Activated CD4-positive, alpha-beta T cell treated with anti-CD3 and anti-CD28 coated beads, Interleukin-2, amount 10 ng/mL, durations not matched to agents 7 days and 5 days (primary cell): ENCODE results near the gene SHTN1. TPM values are rescaled to one million over a fixed set of nuclear protein-coding genes. Genes with fewer than 3 reads are reported as not detected.

Experiments
- CTCF ChIA-PET: fragments of 350-600 bp; sonication (Branson Sonifier 250); formaldehyde crosslinking; loops from one replicate; lab custom pipeline; 2021; ENCODE audit warnings: antibody characterized with exemption; lab: Charles Lee
- POLR2A ChIA-PET: fragments of 350-600 bp; sonication (Branson Sonifier 250); formaldehyde crosslinking; loops from one replicate; lab custom pipeline; 2021; ENCODE audit warnings: antibody characterized with exemption; lab: Charles Lee
- DNase-seq: peaks from one replicate; pipeline ENCODE4 v3.0.0-alpha.2; 2020
- H3K27ac Mint-ChIP-seq: one replicate; pipeline ENCODE4 v1.8.0; 2021; ENCODE audit warnings: mild to moderate bottlenecking, moderate library complexity, mixed read lengths
- H3K27me3 Mint-ChIP-seq: one replicate; pipeline ENCODE4 v1.8.0; 2021; ENCODE audit warnings: mixed read lengths
- H3K36me3 Mint-ChIP-seq: one replicate; pipeline ENCODE4 v1.8.0; 2021; ENCODE audit warnings: low read depth, mixed read lengths
- H3K4me1 Mint-ChIP-seq: one replicate; pipeline ENCODE4 v1.8.0; 2021; ENCODE audit warnings: mixed read lengths
- H3K4me3 Mint-ChIP-seq: one replicate; pipeline ENCODE4 v1.8.0; 2021; ENCODE audit warnings: mild to moderate bottlenecking, moderate library complexity, mixed read lengths
- H3K9me3 Mint-ChIP-seq: one replicate; pipeline ENCODE4 v1.8.0; 2021; ENCODE audit warnings: mixed read lengths
- total RNA-seq, 2 experiments: library from RNA; stranded (reverse); gene quantifications; one replicate each; pipeline ENCODE4 v1.2.3, GENCODE V29; 2021

The SHTN1 gene
- total RNA-seq, 2 experiments from 2014 or later, result 0.40 to 0.45 TPM

DNA sequence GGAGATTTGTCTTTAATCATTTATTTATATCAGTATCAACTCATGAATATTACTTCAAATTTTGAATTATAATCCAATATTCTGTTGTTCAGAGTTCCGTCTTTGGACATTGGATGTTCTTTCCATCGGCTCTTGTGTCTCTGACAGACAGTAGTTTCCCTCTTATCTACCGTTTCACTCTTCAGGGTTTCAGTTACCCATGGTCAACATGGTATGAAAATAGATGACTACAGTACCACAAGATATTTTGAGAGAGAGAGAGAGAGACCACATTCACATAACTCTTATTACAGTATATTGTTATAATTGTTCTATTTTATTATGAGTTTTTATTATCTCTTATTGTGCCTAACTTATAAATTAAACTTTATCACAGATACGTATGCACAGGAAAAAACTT is 6.8 kb downstream of the SHTN1 start:
- Mint-ChIP-seq H3K9me3 (no peaks in the 10 kb centered on the region), H3K27ac (no peak overlapping the region), H3K27me3 (peaks cover 13% of the 10 kb centered on the region), H3K36me3 (no peaks in the 10 kb centered on the region), H3K4me1 (no peaks in the 10 kb centered on the region), H3K4me3 (no peak overlapping the region)
- ChIA-PET POLR2A (no interaction called here), CTCF (no interaction called here)
- DNase-seq, result no peak

DNA sequence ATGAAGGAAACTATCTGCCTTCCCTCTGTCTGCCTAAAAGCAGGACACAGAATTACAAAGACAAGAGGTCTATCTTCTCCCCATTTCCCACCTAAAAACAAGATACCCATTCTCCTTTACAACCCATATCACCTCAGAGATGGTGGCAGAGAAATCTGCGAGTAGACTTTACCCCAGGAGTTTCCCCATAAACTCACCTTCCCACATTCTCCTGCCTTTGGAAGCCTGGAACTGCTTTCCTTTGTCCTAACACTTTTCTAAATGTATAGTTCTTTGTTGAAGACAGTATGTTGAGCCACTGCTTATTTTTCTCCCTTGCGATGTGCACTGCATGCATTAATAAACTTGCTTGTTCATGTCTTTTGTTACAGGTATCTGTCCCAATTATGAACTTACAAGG is 8.0 kb downstream of the SHTN1 start:
- H3K36me3 Mint-ChIP-seq, result no peaks in the 10 kb centered on the region
- no peak overlapping the region for H3K4me3 Mint-ChIP-seq
- no peaks in the 10 kb centered on the region for H3K9me3 Mint-ChIP-seq
- peaks cover 10% of the 10 kb centered on the region for H3K27me3 Mint-ChIP-seq
- no peak for DNase-seq
- ChIA-PET CTCF (no interaction called here), POLR2A (no interaction called here)
- H3K27ac Mint-ChIP-seq, result no peak overlapping the region
- no peaks in the 10 kb centered on the region for H3K4me1 Mint-ChIP-seq

DNA sequence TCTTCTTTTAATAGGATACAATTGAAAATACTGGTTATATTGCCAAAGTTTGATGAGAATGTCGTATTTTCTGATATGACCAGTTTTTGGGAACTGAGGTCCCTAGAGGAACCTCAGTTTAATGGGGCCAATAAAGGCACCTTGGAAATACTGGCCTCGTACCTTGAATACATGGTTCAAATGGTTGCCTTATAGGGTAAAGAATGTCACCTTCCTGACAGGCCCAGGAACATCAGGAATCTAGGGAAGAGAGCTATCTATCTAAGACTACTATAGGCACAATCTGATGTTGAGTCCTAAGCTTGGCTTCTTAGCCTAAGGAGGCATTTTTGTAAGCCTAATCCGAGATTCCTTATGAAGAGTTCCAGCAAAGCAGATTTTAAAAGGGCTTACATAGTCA is 9.3 kb downstream of the SHTN1 start:
- Mint-ChIP-seq H3K4me1 (no peaks in the 10 kb centered on the region), H3K27me3 (peaks cover 4% of the 10 kb centered on the region), H3K36me3 (no peaks in the 10 kb centered on the region), H3K4me3 (no peak overlapping the region), H3K9me3 (no peaks in the 10 kb centered on the region), H3K27ac (no peak overlapping the region)
- POLR2A ChIA-PET, result no interaction called here
- DNase-seq, result no peak
- CTCF ChIA-PET, result no interaction called here

DNA sequence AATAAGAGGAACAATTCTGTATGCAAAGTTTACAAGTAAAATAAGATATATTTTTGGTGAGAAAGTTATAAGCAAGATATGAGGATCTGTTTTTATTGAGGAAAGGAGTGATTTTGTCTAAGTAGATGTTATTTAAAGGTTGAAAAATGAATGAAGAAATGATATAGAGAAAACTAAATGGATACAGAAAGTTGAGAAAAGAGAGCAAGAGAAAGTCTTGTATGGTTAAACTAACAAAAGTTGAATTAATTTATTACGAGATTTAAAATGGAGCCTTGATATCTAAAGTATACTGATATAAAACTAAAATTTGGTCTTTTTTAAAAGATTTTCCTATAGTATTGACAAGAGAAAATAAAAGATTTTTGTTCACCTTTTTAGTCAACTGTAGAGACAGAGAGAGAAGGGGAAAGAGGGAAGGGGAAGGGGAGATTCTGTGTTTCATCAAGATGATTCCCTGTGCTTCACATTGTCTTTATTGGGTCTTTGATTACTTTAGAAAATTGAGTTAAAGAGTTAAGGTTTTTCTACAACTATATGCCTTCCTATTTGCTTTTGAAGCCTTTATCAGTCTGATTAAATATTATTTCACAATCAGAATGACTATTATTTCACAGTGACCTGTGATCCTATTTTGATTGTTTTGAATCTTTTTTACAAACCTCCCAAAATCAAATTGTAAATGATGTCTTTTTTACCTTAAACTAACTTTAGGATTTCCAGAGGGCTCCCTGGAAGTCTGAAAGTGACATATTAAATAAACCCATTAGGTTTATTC is 10.7 kb downstream of the SHTN1 start:
- POLR2A ChIA-PET, result no interaction called here
- Mint-ChIP-seq H3K36me3 (no peaks in the 10 kb centered on the region), H3K27ac (no peak overlapping the region), H3K27me3 (peaks cover 4% of the 10 kb centered on the region), H3K4me1 (no peaks in the 10 kb centered on the region), H3K9me3 (no peaks in the 10 kb centered on the region), H3K4me3 (no peak overlapping the region)
- DNase-seq, result no peak
- CTCF ChIA-PET, result no interaction called here

DNA sequence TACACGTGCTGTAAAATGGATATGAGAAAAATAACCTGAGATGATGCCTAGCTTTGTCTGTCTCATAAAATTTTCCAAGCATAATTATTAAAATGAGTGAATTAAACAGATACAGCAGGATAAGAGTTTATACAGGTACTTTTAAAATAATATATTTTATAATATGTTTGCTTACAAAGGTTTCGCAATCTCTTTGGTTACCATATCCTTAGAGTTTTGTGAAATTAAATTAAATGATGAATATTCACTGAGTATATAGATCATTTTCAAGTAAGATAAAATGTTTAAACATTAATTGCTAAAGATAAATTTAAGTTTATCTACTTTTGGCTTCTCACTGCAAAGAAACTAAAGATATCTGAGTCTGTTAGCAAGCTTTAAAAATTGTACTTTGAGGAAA is 11.4 kb downstream of the SHTN1 start:
- Mint-ChIP-seq H3K4me1 (no peaks in the 10 kb centered on the region), H3K4me3 (no peak overlapping the region), H3K27me3 (peaks cover 4% of the 10 kb centered on the region), H3K36me3 (no peaks in the 10 kb centered on the region), H3K27ac (no peak overlapping the region), H3K9me3 (no peaks in the 10 kb centered on the region)
- POLR2A ChIA-PET, result no interaction called here
- CTCF ChIA-PET, result no interaction called here
- DNase-seq, result no peak

DNA sequence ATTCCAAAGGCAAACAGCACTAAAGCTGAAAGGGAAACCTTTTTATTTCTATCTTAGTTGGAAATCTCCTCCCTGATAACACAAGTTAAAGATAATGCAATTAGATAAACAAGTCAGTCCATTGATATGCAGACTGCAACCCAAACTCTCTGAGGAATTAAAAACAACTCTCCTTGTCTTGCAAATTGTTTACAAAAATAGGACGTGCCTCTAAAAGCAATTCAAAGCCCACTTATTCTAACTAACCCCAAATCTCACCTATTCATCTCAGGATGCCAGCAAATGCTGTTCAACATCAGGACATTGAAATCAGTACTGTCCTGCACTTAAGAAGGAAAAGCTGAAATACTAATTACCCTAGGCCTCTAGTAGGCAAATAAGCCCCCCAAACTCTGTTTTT is 12.8 kb downstream of the SHTN1 start:
- H3K4me1 Mint-ChIP-seq, result no peaks in the 10 kb centered on the region
- CTCF ChIA-PET, result no interaction called here

DNA sequence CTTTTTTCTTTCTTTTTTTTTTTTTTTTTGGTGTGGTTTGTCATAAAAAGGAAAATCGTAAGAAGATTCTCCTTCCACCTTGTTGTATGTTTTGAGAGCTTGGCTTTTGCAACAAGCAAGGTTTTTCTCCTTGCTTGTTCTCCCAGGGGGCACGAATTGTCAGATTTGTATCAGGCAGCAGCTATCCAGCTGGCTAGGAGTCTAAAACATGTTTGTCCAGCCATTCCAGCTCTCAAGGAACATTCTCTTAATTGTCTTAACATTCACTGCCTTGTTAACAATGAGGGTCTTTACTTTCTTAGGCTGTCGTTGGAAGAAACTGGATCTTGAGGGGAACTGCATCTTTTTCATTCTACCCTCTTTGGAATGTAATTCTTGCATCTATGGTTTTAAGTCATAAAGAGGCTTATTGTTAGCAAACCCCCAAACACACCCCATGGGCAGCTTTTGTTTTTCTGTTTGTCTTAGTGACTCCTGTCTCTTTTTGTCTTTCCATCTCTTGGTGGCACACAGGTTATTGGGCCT is 14.6 kb downstream of the SHTN1 start:
- H3K36me3 Mint-ChIP-seq, result no peaks in the 10 kb centered on the region
- no peaks in the 10 kb centered on the region for H3K4me1 Mint-ChIP-seq
- DNase-seq, result no peak
- CTCF ChIA-PET, result no interaction called here
- H3K27ac Mint-ChIP-seq, result no peak overlapping the region
- no peaks in the 10 kb centered on the region for H3K9me3 Mint-ChIP-seq
- H3K4me3 Mint-ChIP-seq, result no peak overlapping the region
- H3K27me3 Mint-ChIP-seq, result peaks cover 4% of the 10 kb centered on the region
- POLR2A ChIA-PET, result no interaction called here

More for the DNA sequence above, 12.8 kb downstream of the SHTN1 start:
- POLR2A ChIA-PET, result no interaction called here
- Mint-ChIP-seq H3K9me3 (no peaks in the 10 kb centered on the region), H3K27ac (no peak overlapping the region), H3K27me3 (peaks cover 4% of the 10 kb centered on the region), H3K4me3 (no peak overlapping the region), H3K36me3 (no peaks in the 10 kb centered on the region)
- no peak for DNase-seq

DNA sequence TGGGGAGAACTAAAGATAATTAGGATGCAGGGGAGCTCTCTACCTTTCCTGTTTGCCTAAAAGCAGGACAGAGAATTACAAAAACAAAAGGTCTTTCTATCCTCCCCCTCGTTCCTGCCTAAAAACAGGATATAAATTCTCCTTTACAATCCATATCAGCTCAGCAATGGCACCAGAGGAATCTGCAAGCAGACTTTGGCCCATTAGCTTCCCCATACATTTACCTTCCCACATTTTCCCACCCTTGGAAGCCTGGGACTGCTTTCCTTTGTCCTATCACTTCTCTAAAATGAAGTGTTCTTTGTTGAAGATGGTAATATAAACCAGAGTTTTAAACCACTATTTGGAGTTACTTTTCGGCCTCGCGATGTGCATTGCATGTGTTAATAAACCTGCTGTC is 15.5 kb downstream of the SHTN1 start:
- Mint-ChIP-seq H3K27me3 (no peaks in the 10 kb centered on the region), H3K4me3 (no peak overlapping the region), H3K9me3 (no peaks in the 10 kb centered on the region), H3K36me3 (no peaks in the 10 kb centered on the region), H3K4me1 (no peaks in the 10 kb centered on the region), H3K27ac (no peak overlapping the region)
- POLR2A ChIA-PET, result no interaction called here
- DNase-seq, result no peak
- CTCF ChIA-PET, result no interaction called here

DNA sequence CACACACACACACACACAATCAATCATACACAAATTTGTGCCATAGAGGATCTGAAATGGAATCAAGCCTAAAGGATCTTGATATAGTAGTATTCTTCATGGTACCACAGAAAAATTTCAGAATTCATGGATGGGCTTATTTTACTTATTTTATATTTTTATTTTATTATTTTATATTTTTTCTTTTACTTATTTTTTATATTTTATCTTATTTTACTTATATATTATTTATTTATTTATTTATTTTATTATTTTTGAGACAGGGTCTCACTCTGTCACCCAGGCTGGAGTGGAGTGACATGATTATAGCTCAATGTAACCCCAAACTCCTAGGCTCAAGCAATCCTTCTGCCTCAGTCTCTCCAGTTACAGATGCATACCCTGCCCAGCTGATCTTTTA is 16.7 kb downstream of the SHTN1 start:
- no peaks in the 10 kb centered on the region for H3K27me3 Mint-ChIP-seq
- CTCF ChIA-PET, result no interaction called here
- POLR2A ChIA-PET, result no interaction called here
- no peaks in the 10 kb centered on the region for H3K9me3 Mint-ChIP-seq
- H3K4me1 Mint-ChIP-seq, result no peaks in the 10 kb centered on the region
- no peak overlapping the region for H3K4me3 Mint-ChIP-seq
- no peaks in the 10 kb centered on the region for H3K36me3 Mint-ChIP-seq
- no peak for DNase-seq
- H3K27ac Mint-ChIP-seq, result no peak overlapping the region

DNA sequence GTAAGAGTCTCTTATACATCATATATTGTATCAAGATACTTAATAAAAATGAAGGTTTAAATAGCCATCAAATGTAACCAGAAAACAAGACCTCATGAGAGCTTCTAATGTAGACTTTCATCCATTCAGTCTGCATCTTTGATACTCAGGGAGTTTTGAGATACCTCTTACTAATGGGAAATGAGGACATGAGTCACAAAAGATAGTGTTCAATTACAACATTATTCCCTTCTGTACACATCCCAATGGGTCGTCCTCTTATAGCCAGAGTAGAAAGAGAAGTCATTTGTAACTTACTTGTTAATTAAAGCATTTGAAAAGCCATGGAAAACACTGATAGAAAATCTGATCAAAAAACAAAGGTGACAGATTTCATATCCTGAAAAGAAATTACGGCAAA is 19.4 kb downstream of the SHTN1 start:
- Mint-ChIP-seq H3K4me1 (no peaks in the 10 kb centered on the region), H3K27me3 (no peaks in the 10 kb centered on the region), H3K27ac (no peak overlapping the region), H3K9me3 (no peaks in the 10 kb centered on the region), H3K36me3 (no peaks in the 10 kb centered on the region), H3K4me3 (no peak overlapping the region)
- ChIA-PET POLR2A (no interaction called here), CTCF (no interaction called here)
- DNase-seq, result no peak

DNA sequence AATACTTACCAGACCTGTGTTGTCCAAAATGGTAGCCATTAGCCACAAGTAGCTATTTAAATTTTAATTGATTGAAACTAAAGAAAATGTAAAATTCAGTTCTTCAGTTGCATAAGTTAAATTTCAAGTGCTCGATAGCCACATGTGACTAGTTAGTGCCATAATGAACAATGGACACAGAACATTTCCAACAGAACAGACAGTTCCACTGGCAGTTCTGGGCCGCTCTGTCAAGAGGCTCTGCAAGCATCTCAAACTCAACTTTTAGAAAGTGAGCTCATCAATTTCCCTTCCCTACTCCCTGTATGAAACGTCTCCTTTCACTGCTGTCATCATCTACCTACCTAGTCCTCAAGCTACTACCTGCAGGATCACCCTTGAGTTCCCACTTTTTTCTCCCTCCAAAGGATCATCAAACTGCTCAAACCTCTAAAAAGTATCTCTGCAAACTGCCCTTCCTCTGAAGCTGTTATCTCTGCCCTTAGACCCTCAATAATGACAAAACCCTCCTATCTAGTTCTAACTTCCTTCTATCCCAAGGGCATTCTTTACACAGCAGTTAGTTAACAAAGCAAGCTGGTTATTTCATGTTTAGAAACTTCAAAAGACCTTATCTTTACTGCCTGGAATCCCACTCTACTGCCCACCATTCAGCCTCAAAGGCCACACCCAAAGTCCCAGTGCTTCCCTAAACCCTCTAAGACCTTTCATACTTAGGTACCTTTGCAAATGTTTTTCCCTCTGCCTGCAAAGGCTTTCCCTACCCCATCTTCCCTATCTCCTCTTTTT is 20.6 kb downstream of the SHTN1 start:
- POLR2A ChIA-PET, result no interaction called here
- Mint-ChIP-seq H3K4me3 (no peak overlapping the region), H3K9me3 (no peaks in the 10 kb centered on the region), H3K4me1 (no peaks in the 10 kb centered on the region), H3K36me3 (no peaks in the 10 kb centered on the region), H3K27me3 (no peaks in the 10 kb centered on the region), H3K27ac (no peak overlapping the region)
- CTCF ChIA-PET, result no interaction called here
- no peak for DNase-seq

DNA sequence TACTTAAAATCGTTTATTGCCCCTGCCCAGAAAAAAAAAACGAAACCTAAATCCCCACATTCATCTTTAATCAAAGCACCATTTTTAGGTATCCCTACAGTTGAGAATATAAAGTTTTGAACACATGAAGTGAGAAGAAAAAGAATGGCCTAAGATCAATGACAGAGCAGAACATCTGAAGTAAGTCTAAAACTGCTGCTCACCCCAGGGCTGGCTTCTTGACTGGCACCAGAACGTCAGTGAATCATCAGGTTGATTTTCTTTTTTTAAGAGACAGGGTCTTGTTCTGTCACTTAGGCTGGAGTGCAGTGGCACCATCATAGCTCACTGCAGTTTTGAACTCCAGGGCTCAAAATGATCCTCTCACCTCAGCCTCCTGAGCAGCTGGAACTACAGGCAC is 24.9 kb downstream of the SHTN1 start:
- no peak overlapping the region for H3K27ac Mint-ChIP-seq
- no peaks in the 10 kb centered on the region for H3K4me1 Mint-ChIP-seq
- no peak for DNase-seq
- H3K9me3 Mint-ChIP-seq, result no peaks in the 10 kb centered on the region
- H3K36me3 Mint-ChIP-seq, result no peaks in the 10 kb centered on the region
- H3K27me3 Mint-ChIP-seq, result peaks cover 1% of the 10 kb centered on the region
- no peak overlapping the region for H3K4me3 Mint-ChIP-seq
- POLR2A ChIA-PET, result no interaction called here
- CTCF ChIA-PET, result interaction anchor here (0.7 kb wide), 1 partner anchor 74 kb away, joined by 3 read pairs; no protein-coding TSS in a partner anchor

DNA sequence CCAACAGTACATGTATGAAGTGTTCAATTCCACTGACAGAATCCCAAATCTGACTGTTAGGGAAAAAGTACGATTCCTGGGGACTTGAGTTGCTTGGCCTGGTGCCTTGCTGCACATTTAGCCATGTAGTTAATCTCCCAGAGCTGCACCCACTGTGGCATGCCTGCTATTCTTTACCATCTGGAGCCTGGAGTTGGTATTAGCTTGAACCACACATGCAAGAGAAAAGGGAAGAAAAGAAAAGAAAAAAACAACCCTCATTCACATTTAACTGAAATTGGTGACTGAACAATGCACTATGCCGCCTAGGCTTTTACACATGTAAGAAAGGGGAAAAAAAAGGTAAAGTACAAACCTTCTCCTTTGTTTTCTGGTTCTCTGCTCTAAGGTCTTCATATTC is 26.1 kb downstream of the SHTN1 start:
- no peak overlapping the region for H3K27ac Mint-ChIP-seq
- no peaks in the 10 kb centered on the region for H3K36me3 Mint-ChIP-seq
- H3K4me3 Mint-ChIP-seq, result no peak overlapping the region
- no peaks in the 10 kb centered on the region for H3K4me1 Mint-ChIP-seq
- ChIA-PET CTCF (no interaction called here), POLR2A (no interaction called here)
- DNase-seq, result no peak
- H3K9me3 Mint-ChIP-seq, result no peaks in the 10 kb centered on the region
- peaks cover 1% of the 10 kb centered on the region for H3K27me3 Mint-ChIP-seq
